Measurements from ENCODE around the gene NT5C2. TPM values are rescaled to one million over a fixed set of nuclear protein-coding genes. Genes with fewer than 3 reads are reported as not detected.

NT5C2 gene
- total and polyA plus RNA-seq, 2 of the 8 experiments (the other 6 are each of a cell fraction or from before 2014, with no cell fraction given) = 35.2 to 106 TPM

DNA sequence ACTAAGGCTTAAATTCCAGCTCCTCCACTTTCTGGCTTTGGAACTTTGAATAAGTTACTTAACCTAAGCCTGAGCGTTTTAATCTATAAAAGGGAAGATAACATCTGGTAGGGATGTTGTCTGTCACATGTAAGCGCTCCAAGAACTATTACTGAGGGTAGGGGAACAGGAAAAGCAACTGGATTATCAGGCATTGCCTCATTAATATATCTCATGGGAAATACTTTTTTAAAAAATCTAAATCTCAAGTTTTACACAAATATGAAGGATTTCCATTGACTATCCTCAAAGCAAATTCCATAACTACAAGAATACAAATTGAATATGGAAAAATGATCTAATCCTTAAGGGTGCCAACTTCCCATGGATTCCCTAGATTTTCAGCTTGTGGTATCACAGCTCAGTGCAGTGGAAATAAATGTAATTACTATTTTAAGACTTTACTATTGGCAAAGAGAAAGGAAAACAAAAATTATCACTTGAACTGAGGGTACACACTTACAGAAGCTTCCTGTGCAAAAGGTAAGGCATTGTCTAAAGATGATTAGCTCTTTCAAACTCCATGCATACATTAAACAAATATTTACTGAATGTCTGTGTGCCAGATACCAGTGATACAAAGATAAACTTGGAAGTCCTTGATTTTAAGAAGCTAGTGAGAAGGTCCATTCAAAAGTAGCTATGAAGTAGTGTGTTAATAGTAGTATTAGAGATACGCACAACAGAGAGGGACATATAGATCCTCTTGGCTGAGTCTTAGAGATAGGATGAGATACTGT lies 38.4 kb downstream of the NT5C2 start (continued):
- TF ChIP-seq, protein P1, sequence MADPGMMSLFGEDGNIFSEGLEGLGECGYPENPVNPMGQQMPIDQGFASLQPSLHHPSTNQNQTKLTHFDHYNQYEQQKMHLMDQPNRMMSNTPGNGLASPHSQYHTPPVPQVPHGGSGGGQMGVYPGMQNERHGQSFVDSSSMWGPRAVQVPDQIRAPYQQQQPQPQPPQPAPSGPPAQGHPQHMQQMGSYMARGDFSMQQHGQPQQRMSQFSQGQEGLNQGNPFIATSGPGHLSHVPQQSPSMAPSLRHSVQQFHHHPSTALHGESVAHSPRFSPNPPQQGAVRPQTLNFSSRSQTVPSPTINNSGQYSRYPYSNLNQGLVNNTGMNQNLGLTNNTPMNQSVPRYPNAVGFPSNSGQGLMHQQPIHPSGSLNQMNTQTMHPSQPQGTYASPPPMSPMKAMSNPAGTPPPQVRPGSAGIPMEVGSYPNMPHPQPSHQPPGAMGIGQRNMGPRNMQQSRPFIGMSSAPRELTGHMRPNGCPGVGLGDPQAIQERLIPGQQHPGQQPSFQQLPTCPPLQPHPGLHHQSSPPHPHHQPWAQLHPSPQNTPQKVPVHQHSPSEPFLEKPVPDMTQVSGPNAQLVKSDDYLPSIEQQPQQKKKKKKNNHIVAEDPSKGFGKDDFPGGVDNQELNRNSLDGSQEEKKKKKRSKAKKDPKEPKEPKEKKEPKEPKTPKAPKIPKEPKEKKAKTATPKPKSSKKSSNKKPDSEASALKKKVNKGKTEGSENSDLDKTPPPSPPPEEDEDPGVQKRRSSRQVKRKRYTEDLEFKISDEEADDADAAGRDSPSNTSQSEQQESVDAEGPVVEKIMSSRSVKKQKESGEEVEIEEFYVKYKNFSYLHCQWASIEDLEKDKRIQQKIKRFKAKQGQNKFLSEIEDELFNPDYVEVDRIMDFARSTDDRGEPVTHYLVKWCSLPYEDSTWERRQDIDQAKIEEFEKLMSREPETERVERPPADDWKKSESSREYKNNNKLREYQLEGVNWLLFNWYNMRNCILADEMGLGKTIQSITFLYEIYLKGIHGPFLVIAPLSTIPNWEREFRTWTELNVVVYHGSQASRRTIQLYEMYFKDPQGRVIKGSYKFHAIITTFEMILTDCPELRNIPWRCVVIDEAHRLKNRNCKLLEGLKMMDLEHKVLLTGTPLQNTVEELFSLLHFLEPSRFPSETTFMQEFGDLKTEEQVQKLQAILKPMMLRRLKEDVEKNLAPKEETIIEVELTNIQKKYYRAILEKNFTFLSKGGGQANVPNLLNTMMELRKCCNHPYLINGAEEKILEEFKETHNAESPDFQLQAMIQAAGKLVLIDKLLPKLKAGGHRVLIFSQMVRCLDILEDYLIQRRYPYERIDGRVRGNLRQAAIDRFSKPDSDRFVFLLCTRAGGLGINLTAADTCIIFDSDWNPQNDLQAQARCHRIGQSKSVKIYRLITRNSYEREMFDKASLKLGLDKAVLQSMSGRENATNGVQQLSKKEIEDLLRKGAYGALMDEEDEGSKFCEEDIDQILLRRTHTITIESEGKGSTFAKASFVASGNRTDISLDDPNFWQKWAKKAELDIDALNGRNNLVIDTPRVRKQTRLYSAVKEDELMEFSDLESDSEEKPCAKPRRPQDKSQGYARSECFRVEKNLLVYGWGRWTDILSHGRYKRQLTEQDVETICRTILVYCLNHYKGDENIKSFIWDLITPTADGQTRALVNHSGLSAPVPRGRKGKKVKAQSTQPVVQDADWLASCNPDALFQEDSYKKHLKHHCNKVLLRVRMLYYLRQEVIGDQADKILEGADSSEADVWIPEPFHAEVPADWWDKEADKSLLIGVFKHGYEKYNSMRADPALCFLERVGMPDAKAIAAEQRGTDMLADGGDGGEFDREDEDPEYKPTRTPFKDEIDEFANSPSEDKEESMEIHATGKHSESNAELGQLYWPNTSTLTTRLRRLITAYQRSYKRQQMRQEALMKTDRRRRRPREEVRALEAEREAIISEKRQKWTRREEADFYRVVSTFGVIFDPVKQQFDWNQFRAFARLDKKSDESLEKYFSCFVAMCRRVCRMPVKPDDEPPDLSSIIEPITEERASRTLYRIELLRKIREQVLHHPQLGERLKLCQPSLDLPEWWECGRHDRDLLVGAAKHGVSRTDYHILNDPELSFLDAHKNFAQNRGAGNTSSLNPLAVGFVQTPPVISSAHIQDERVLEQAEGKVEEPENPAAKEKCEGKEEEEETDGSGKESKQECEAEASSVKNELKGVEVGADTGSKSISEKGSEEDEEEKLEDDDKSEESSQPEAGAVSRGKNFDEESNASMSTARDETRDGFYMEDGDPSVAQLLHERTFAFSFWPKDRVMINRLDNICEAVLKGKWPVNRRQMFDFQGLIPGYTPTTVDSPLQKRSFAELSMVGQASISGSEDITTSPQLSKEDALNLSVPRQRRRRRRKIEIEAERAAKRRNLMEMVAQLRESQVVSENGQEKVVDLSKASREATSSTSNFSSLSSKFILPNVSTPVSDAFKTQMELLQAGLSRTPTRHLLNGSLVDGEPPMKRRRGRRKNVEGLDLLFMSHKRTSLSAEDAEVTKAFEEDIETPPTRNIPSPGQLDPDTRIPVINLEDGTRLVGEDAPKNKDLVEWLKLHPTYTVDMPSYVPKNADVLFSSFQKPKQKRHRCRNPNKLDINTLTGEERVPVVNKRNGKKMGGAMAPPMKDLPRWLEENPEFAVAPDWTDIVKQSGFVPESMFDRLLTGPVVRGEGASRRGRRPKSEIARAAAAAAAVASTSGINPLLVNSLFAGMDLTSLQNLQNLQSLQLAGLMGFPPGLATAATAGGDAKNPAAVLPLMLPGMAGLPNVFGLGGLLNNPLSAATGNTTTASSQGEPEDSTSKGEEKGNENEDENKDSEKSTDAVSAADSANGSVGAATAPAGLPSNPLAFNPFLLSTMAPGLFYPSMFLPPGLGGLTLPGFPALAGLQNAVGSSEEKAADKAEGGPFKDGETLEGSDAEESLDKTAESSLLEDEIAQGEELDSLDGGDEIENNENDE (IDR thresholded peaks at IDR 0.05; ENCODE audit: insufficient replicate concordance, low read length) = no peak
- TF ChIP-seq, protein P2, sequence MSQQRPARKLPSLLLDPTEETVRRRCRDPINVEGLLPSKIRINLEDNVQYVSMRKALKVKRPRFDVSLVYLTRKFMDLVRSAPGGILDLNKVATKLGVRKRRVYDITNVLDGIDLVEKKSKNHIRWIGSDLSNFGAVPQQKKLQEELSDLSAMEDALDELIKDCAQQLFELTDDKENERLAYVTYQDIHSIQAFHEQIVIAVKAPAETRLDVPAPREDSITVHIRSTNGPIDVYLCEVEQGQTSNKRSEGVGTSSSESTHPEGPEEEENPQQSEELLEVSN (IDR thresholded peaks at IDR 0.05) = no peak
- TF ChIP-seq TCF12 (IDR thresholded peaks at IDR 0.05; ENCODE audit: low read depth, low read length) (no peak), EGR1 (IDR thresholded peaks at IDR 0.05; ENCODE audit: borderline replicate concordance, low read depth, low read length) (no peak), CHD1 (IDR thresholded peaks at IDR 0.05; ENCODE audit: low read depth, low read length) (no peak), CTBP2 (IDR thresholded peaks at IDR 0.05; ENCODE audit: borderline replicate concordance, insufficient read depth, insufficient read length, low read length) (no peak), HDAC6 (IDR thresholded peaks at IDR 0.05; ENCODE audit: low read depth, low read length) (no peak), BRCA1 (IDR thresholded peaks at IDR 0.05; ENCODE audit: low read depth, low read length) (no peak)
- TF ChIP-seq, protein P3, sequence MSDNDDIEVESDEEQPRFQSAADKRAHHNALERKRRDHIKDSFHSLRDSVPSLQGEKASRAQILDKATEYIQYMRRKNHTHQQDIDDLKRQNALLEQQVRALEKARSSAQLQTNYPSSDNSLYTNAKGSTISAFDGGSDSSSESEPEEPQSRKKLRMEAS (IDR thresholded peaks at IDR 0.05) = no peak
